NCI-H345 treated with DMSO at 0.1 percent for 48 hours (cell line): ENCODE measurements around the gene PLEKHB2.
A peak's percentile ranks its signal among the peaks of the same experiment; 100 is the strongest.
"Not testable (repeated sequence)": the region's sequence is repeated elsewhere in the genome, so short reads cannot be mapped to it uniquely, and the experiment has no call there.

Source experiments
- DNase-seq: peaks from one replicate; lab custom pipeline; 2025; ENCODE audit not compliant: unreplicated experiment; lab: John Stamatoyannopoulos, UW

The PLEKHB2 gene

DNA sequence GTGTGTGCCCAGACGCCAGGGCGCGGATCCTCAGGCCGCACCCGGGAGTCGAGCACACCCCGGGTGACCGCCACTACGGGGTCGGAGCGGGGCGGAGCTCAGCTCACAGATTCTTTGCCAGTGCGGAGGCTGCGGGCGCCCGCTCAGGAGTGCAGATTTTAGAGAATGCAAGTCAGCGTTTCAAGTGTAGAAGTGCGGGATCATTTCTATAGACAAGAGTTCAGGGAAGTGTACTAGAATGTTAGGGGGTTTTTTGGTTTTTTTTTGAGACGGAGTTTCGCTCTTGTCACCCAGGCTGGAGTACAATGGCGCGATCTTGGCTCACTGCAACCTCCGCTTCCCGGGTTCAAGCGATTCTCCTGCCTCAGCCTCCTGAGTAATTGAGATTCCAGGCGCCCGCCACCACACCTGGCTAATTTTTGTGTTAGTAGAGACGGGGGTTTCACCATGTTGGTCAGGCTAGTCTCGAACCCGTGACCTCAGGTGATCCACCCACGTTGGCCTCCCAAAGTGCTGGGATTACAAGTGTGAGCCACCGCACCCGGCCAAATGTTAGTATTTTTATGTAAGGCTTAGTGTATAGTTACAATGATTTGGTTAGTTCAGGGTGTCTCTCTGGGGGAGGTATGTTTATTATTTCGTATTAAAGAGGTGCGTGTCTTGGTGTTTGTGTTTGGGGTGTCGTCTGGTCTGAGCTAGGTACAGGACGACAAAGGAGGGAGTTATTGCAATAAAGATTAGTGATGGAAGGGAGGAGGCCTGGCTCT is 11.3 kb upstream of the PLEKHB2 start:
- DNase-seq: peak; percentile 81

DNA sequence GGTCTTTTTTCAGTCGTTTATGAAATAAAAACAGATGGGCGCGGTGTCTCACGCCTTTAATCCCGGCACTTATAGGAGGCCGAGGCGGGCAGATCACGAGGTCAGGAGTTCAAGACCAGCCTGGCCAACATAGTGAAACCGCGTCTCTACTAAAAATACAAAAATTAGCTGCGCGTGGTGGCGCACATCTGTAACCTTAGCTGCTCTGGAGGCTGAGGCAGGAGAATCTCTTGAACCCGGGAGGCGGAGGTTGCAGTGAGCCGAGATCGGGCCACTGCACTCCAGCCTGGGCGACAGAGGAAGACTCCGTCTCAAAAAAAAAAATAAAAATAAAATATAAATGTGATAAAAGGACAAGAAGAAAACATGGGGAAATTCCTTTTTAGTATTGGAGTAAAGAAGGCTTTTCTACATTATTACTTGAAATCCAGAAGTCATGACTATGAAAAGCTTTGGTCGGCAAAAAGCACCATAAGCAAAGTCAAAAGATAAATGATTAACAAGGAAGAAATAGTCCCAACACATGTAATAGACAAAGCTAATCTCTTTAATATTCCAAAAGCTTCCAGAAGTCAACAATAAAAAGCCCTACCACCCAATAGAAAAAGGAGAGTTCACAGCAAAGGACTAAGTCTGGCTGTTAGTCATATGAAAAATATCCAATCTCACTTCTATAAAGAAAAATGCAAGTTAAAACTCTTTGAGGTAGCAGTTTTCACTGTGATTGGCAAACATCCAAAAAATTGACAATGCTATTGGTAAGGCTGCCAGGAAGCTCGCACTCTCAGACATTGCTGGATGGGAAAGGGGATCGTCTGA is 10.5 kb upstream of the PLEKHB2 start:
- DNase-seq: peak; percentile 73

DNA sequence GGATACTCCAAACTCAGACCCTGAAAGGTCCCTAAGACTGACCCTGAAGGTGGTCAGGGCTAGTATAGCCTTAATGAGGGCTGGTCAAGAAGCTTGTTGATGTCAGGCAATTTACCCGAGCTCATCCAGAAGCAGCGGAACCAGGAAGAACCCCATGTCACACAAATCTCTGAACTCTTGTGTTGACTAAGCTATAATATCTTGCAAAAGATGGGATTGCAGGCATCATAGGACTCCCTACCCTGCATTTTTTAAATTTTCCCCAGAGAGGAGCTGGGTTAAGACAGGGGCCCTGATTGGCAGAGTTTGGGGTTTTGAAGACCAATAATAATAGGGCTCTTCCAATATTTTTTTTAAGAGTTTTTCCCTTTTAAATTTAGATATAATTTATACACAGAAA is 2.0 kb upstream of the PLEKHB2 start:
- no peak for DNase-seq

DNA sequence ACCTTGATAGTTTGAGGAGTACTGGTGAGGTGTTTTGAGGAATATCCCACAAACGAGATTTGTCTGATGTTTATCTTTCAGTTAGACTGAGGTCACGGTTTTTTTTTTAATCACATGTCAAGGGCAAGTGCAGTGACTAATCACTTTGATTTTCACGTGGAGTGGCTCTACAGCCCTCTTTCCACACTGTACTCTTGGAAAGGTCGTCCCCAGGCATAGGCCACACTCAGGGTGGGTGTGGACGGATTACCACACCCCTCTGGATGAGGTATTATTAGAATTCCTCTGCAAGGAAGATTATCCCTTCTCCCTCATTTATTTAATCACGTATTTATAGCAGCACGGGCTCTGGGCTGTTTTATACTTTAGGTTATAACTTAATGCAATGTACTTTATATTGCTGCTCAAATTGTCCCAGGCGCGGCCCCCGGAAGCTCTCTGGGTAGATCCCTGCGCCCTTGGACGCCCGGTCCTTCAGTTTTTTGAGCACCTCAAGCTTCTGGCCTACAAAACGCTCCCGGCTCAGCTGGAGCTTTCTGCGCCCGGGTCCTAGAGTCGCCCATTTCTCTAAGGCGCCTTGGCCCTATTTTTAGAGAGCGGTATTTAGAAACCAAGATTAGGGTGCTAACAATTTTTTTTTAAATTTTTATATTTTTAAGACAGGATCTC is 515 bp upstream of the PLEKHB2 start:
- DNase-seq: peak; percentile 87

DNA sequence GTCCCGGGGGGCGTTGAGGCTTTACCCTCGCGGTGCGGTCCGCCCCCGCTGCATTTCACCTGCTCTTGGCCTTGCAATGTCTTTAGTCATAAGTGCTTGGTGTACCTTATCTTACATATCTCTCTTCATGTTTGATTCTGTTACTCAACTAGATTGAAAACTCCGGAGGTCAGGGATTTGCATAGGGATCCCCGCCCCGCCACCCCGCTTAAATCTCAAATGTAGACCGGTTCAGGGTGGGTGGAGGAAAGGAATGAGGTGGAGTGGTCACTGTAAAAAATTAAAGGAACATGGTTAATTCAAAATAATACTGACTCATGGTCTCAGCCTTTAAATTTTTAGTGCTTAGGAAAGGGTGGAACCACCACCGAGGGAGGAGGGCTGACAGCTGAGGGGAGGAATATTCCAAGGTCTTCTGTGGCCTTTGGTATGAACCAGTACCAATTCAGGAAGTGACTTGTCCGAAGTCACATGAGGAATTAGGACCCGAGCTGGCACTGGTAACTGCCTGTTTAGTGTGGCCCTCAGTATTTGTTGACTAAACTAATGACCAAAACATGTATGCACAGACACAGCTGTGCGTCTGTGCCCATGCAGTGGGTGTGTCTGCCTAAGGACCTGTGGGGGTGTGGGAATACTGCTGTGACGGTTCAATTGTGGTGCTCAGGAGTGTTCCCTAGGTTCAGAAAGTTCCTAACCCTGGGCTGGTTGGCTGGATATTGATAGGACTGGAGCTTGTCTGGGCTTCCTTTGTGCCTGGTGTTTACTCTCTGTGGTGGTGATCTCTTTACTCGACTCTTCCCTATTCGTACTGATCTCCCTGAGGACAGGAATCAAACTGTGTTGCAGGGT is 1.0 kb downstream of the PLEKHB2 start:
- DNase-seq: no peak

DNA sequence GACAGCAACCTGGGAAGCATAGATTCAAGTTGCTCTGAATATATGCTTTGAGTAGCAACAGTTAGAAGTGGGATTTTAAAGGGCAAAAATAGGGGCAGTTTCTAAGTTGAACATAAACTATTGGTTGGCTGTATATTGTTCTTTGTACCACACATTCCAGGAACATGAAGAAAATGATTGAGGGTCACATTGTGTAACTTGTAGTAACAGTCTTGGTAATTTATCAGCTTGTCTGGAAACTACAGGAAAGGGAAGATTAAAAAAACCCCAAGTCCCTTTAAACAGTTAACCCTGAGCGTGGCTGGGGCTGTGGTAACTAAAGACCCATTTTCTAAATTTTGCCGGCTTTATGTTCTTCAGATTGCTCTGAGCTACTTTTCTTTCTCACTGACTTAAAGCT is 7.4 kb downstream of the PLEKHB2 start:
- no peak for DNase-seq

DNA sequence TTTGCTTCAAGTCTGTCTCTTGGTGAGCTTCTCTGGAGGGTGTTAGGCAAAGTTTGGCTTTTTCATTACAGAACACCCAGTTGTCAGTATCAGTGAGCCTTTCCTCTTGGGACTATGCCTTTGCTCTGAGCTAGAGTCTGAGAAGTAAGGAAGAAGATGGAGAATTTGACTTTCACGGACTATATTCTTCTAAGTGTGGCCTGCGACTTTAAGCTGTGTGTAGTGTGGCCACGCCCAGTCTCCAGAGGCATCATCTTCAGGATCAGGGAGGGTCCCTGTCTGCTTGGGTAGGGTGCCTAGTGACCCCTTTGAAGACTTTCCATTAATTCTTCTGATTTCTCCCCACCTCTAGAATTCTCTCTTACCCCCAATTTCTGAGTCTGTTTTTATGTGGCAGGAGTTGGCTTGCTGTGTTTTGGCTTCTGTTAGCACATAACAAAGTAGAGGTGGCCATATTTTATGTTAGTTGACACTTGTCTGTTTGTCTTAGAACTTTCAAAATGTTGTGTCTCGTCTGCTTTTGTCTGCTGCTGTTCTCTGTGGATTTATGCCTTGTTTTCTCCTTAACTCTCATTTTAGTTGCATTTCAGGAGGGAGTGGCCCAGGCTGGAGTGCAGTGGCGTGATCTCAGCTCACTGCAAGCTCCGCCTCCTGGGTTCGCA is 8.6 kb downstream of the PLEKHB2 start:
- DNase-seq: no peak

DNA sequence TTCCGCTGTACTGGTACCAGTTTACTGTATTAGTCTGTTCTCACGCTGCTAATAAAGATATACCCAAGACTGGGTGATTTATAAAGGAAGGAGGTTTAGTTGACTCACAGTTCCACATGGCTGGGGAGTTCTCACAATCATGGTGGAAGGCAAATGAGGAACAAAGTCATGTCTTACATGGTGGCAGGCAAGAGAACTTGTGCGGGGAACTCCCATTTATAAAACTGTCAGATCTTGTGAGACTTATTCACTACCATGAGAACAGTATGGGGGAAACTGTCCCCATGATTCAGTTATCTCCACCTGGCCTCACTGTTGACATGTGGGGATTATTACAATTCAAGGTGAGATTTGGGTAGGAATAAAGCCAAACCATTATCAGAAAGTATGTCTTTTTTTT is 9.8 kb downstream of the PLEKHB2 start:
- DNase-seq: not testable (repeated sequence)

DNA sequence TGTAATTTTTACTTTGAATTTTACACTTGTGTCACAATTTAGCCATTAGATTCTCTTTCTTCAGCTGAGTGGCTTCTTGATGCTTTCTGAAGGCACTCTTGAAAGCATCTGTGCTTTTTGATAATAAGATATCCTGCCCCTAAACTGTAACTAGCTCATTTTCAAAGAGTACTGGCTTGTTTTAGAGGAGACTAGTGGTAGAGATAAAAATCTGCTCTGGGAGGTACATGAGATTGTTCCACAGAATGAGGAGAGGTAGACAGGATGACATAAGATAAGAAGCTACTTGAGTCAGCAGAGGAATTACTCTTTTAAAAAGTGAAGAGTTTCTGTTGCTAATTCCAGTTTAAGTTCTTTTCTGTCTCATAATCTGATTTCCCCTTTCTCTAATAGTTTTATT is 10.6 kb downstream of the PLEKHB2 start:
- DNase-seq: no peak

DNA sequence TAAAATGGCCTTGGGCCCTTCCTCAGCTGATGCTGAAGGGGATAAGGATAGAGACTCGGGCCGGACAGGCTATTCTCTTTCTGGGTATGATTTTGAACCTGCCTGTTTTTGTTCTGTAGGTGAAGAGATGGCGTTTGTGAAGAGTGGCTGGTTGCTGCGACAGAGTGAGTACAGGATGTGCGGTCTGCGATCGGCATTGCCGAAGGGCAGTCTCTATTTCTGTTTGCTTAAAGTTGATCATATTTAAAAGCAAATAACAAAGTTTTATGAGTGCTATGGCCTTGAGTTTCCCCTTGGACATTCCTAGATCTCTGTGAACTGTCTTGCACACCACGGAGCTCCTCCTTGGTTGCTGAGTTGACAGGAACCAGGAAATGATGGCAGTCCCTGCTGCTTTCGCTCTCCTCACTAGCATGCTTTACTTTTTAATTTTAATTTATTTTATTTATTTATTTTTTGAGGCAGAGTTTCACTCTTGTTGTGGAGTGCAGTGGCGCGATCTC is 15.7 kb downstream of the PLEKHB2 start:
- no peak for DNase-seq

DNA sequence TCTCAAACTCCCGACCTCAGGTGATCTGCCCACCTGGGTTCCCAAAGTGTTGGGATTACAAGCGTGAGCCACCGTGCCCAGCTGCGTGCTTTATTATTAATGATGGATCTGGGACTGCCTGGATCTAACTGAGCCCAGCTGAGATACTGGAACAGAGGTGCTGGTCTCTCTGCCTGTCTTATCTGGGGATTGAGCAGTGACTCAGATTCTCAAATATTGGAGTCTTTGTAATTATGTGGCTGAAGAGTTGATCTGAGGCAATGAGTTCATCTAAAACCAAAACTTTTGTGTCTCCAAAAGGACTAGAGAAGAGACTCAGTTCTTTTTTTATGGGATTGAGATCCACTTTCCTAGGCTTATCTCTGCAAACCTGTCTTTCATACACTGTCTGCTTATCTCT is 16.3 kb downstream of the PLEKHB2 start:
- no peak for DNase-seq

DNA sequence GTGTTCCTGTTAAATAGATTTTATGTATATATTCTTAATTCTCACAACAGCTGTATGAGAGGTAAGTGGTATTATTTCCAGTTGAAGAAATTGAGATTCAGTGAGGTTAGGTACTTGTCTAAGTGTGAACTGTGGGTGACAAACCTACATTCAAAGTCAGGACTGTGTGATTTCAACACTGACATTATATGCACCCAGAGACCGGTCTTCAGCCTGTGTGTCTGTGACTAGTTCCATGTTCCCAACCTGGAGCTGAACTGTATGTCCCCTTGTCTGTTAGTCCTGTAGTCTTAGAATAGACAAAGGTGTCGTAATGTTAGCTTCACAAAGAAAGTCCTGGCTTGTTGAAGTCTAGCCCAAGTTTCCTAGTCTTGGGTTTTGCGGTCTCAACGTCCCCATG is 17.4 kb downstream of the PLEKHB2 start:
- no peak for DNase-seq

DNA sequence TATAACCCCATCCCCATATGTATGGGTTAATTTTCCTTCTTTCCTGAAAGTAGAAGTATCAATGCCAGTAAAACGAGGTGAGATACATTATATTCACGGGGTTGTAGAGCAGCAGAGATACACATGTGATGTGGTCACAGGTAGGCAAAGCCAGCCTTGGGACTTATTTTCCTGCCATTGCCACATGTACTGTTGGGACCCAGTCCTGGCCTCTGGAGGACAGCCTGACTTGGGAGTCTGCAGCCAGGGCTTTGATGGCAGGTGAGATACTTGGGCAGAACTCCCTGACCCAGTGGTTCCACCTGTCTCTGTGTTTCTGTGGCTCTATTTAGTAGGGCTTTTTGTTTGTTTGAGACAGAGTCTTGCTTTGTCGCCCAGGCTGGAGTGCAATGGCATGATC is 18.1 kb downstream of the PLEKHB2 start:
- no peak for DNase-seq

DNA sequence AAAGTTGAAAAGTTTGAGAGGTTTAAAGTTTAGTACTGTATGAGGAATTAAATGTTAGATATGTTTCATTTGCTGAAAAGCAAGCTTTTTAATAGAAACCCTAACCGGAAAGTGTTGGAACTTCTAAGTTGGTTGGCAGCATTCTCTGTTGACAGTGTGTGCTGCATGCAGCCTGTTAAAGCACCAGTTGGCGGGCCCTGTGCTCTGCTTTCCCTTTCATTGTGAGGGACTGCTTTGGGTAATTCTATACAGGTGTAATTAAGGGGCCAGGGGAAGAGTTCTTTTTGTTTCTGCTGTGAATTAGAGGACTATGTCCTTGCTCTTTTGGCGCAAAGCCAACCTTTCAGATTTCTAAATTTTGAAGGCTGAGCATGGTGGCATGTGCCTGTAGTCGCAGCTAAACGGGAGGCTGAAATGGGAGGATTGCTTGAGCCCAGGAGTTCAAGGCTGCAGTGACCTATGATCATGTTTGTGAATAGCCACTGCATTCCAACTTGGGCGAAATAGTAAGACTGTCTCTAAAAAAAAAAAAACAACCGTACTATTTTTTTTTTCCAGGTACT is 20.1 kb downstream of the PLEKHB2 start:
- peak; percentile 7 for DNase-seq

DNA sequence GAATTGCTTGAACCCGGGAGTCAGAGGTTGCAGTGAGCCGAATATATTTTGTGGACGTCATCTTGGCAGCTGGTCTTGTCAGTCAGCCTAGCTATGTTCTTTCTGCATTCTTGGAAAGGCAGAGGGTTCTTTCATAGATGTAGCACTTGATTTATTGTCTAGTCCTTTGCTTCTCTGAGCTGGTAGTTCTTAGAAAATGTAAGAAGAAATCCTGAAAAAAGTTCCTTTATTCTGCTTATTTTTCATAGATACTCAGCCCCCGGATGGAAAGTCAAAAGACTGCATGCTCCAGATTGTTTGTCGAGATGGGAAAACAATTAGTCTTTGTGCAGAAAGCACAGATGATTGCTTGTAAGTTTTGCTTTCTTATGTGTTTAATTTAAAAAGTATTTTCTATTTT is 21.3 kb downstream of the PLEKHB2 start:
- DNase-seq: no peak

DNA sequence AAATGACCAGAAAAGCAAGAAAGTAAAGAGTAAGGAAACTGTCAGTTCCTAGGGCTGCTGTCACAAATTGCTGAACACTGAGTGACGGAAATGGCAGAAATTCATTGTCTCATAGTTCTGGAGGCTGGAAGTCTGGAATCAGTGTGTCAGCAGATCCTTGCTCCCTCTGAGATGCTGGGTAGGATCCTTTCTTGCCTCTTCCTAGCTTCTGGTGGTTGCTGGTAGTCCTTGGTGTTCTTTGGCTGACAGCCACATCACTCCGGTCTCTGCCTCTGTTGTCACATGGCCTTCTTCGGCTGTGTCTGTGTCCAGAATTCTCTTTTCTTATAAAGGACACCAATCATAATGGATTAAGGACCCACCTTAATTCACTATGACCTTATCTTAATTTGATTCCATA is 21.9 kb downstream of the PLEKHB2 start:
- no peak for DNase-seq

DNA sequence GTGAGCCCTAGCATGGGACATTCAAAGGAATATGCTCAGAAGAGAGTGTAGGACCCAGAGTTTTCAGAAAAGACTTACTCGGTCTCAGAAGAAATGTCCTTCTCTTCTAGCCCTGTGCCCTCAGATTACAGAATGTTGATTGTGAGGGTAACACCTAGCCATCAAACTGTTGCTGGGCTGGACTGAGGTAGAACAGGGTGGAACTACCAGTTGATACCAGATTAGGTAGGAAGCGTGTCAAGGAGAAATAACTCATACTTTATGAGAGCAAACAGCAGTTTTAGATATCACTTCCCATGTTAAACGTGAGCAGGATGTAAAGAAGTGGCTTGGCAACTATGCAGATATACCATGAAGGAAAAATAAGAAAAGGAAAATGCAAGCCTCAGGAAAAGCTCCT is 22.8 kb downstream of the PLEKHB2 start:
- no peak for DNase-seq

DNA sequence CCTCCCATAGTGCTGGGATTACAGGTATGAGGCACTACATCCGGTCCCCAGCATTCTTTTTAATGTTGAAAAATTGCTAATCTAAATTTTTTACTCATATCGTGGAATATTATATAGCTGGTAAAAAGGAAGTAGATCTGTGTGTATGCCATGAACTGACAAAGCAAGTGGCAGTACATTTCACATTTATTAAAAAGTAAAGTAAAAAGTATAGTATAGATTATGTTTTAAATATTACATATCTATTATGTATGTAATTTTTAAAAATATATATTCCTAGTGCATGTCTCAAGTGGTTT is 25.1 kb downstream of the PLEKHB2 start:
- no peak for DNase-seq

DNA sequence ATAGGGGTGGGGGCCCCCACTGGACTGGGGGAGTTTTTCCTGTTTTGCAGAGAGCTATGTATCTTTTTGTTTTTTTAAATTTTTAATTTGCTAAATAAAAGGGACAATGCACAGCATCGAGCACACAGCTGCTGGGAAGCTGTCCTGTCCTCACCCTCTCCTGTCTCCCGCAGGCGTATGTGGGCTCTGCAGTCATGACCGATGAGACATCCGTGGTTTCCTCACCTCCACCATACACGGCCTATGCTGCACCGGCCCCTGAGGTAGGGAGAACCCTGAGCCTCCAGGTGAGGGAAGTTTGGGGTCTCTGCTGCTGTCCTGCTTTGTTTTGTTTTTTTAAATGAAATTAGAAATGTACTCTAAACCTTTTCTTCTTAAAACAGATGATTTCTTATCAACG is 27.6 kb downstream of the PLEKHB2 start:
- no peak for DNase-seq

DNA sequence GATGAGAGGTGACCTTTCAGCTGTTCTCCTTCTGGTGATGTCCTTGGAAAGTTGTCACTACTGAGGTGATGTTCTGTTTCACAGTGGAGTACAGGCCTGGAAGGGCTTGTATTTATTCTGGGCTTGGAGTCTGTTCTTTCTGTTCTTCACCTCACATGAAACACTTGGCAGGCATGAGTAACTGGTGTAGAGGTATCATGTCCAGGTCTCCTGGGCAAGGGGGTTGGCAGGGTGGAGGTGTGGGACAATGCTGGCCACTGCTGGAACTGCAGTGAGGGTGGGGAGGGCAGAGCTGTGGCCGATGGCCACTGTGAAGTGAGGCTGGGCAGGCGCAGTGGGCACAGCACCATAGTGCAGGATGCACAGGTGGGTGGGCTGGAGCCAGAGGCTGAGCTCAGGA is 35.4 kb downstream of the PLEKHB2 start:
- DNase-seq: no peak
